Measurements from ENCODE around the gene SPAG16.

The SPAG16 gene

GRCh38 chr2:214286011-214286410 lies 1001.7 kb downstream of the SPAG16 start:
- no peaks in the 10 kb centered on the region for H3K79me2 ChIP-seq (ENCODE audit: insufficient read depth, low read depth)

DNA sequence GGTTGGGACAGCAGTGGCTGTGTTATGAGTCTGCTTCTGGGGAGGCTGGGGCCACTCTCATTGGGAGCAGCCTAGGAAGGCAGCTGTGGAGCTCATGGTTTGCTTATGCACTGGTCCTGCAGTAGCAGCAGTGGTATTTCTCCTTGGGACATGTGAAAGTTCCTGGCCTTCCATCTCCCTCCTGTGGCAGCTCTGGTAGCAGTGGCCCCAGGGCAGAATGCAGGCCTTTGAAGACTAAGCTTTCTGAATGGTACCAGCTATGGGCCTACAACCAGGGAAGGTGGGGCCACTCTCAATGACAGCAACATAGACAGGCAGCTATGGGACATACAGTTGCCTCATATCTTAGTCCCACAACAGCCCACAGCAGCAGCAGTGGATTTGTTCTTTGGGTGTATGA lies 1009.3 kb downstream of the SPAG16 start:
- no peak overlapping the region for H2AFZ ChIP-seq (ENCODE audit: low read depth)
- H4K20me1 ChIP-seq (ENCODE audit: insufficient read depth), result no peaks in the 10 kb centered on the region

More at GRCh38 chr2:214286011-214286410, 1001.7 kb downstream of the SPAG16 start:
- TF ChIP-seq CTCF (conservative IDR thresholded peaks at IDR 0.05; ENCODE audit: low read depth, low read length), result no peak
- H3K9ac ChIP-seq, result no peak overlapping the region
- no peak overlapping the region for H3K27ac ChIP-seq
- no peak overlapping the region for H2AFZ ChIP-seq (ENCODE audit: low read depth)
- no peaks in the 10 kb centered on the region for H3K27me3 ChIP-seq (ENCODE audit: insufficient read depth, low read depth)
- no peaks in the 10 kb centered on the region for H3K4me1 ChIP-seq (ENCODE audit: low read depth, poor library complexity, severe bottlenecking)
- H4K20me1 ChIP-seq (ENCODE audit: insufficient read depth), result no peaks in the 10 kb centered on the region
- H3K4me3 ChIP-seq (IDR thresholded peaks at IDR 0.05; ENCODE audit: insufficient read depth, low read depth, low read length), result no peak overlapping the region
- H3K4me2 ChIP-seq, result no peak overlapping the region
- H3K36me3 ChIP-seq (ENCODE audit: insufficient read depth), result no peaks in the 10 kb centered on the region

DNA sequence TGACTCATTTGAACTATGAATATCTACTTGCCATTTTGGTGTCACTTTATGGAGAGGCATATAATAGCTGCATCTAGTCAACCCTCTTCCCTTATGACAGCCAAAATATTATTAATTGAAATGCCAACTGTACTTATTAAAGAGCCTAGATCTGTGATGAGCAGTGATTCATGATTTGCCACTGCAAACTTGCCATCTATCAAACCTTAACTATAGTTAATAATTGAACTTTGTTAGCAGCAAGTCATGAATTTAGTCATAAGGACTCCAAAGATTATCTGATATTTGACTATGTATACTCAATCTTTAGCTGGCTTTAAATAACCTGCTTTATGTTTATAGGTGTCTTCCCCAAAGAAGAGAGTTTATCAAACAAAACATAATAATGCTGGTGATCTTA lies 1010.2 kb downstream of the SPAG16 start:
- Histone ChIP-seq H3K4me2 (no peak overlapping the region), H3K27ac (no peak overlapping the region), H3K79me2 (ENCODE audit: insufficient read depth, low read depth) (no peaks in the 10 kb centered on the region), H2AFZ (ENCODE audit: low read depth) (no peak overlapping the region), H3K36me3 (ENCODE audit: insufficient read depth) (no peaks in the 10 kb centered on the region), H4K20me1 (ENCODE audit: insufficient read depth) (no peaks in the 10 kb centered on the region), H3K27me3 (ENCODE audit: insufficient read depth, low read depth) (no peaks in the 10 kb centered on the region), H3K4me1 (ENCODE audit: low read depth, poor library complexity, severe bottlenecking) (no peaks in the 10 kb centered on the region), H3K4me3 (IDR thresholded peaks at IDR 0.05; ENCODE audit: insufficient read depth, low read depth, low read length) (no peak overlapping the region), H3K9ac (no peak overlapping the region)
- no peak for TF ChIP-seq CTCF (conservative IDR thresholded peaks at IDR 0.05; ENCODE audit: low read depth, low read length)

More for the DNA sequence above, 1009.3 kb downstream of the SPAG16 start:
- Histone ChIP-seq H3K9ac (no peak overlapping the region), H3K4me1 (ENCODE audit: low read depth, poor library complexity, severe bottlenecking) (no peaks in the 10 kb centered on the region), H3K27ac (no peak overlapping the region), H3K27me3 (ENCODE audit: insufficient read depth, low read depth) (no peaks in the 10 kb centered on the region), H3K4me3 (IDR thresholded peaks at IDR 0.05; ENCODE audit: insufficient read depth, low read depth, low read length) (no peak overlapping the region), H3K79me2 (ENCODE audit: insufficient read depth, low read depth) (no peaks in the 10 kb centered on the region), H3K4me2 (no peak overlapping the region), H3K36me3 (ENCODE audit: insufficient read depth) (no peaks in the 10 kb centered on the region)
- no peak for TF ChIP-seq CTCF (conservative IDR thresholded peaks at IDR 0.05; ENCODE audit: low read depth, low read length)

GRCh38 chr2:214297423-214297822 lies 1013.2 kb downstream of the SPAG16 start:
- no peak for TF ChIP-seq CTCF (conservative IDR thresholded peaks at IDR 0.05; ENCODE audit: low read depth, low read length)
- no peaks in the 10 kb centered on the region for H3K79me2 ChIP-seq (ENCODE audit: insufficient read depth, low read depth)
- no peak overlapping the region for H3K4me2 ChIP-seq
- no peak overlapping the region for H3K4me3 ChIP-seq (IDR thresholded peaks at IDR 0.05; ENCODE audit: insufficient read depth, low read depth, low read length)
- no peaks in the 10 kb centered on the region for H3K27me3 ChIP-seq (ENCODE audit: insufficient read depth, low read depth)
- H3K36me3 ChIP-seq (ENCODE audit: insufficient read depth), result no peaks in the 10 kb centered on the region
- H3K4me1 ChIP-seq (ENCODE audit: low read depth, poor library complexity, severe bottlenecking), result no peaks in the 10 kb centered on the region
- no peaks in the 10 kb centered on the region for H4K20me1 ChIP-seq (ENCODE audit: insufficient read depth)
- no peak overlapping the region for H3K9ac ChIP-seq
- no peak overlapping the region for H3K27ac ChIP-seq
- H2AFZ ChIP-seq (ENCODE audit: low read depth), result no peak overlapping the region

Data from KMS-11 (cell line).